Stimulated activated CD4-positive, alpha-beta T cell treated with anti-CD3 and anti-CD28 coated beads, Interleukin-15, amount 100 ng/mL, for 24 hours (primary cell): ENCODE results near the gene AARS2.
"Not testable (repeated sequence)": the region's sequence is repeated elsewhere in the genome, so short reads cannot be mapped to it uniquely, and the experiment has no call there.

ENCODE experiments used
- DNase-seq: peaks from one replicate; pipeline ENCODE4 v3.0.0-alpha.2; 2020

The AARS2 gene

DNA sequence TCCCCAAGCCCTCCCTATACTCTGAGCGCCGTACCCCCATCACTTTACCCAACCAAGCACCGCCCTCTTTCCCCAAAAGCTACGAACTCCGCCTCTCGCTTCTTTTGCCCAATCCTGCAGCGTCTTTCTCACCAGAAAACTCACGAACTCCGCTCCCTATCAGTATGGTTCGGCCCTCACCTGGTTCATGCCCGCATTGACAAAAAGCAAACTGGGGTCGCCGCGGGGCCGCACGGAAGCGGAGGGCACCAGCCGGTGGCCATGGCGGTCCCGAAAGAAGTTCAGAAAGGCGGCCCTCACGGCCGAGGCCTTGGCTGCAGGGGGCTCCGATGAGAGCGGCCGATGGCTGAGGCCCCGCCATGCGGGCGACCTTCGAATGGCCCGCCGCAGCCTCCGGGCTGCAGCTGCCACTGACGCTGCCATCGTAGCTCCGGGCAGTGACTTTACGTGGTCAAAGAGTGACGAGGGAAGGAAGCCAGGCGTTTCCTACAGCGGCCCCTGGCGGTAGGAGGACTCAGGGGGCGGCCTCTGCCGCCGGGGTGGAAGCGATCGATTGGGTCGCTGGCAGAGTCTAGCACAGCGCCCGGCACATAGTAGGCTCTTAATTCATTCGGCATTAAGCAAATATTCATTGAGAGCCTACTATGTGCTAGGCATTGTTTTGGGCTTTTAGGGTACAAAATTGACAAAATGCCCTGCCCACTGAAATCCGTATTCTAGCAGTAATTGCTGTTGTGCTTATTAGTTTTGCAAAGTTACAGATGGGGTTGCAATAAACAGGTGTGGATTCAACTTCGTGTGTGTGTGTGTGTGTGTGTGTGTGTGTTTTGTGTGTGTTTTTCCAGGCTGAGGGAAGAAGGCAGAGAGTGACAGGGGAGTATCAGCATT, at the start of gene AARS2:
Gene AARS2 (minus strand): TSS at position 447 of the 888 bp plus-strand sequence. CDS start 24 bp downstream, at position 423.
- peak; percentile 95 for DNase-seq

DNA sequence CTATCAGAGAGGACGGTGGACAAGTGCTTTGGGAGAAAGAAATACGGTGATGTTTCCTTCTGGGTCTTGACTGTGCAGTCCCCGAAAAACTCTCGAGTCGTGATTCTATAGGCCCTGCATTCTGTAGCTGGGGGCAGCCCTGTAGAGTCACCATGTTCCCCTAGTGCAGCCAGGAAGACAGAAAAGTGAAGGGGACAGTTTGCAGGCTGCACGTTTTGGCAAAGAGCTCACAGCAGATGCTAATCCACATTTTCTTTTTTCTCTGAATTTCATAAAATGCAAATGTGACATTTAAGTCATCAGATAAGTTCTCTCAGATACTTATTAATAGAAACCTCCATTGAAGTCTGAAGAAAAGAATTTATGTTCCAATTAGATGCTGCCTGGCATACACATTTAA, 48.8 kb upstream of the AARS2 start:
- no peak for DNase-seq

DNA sequence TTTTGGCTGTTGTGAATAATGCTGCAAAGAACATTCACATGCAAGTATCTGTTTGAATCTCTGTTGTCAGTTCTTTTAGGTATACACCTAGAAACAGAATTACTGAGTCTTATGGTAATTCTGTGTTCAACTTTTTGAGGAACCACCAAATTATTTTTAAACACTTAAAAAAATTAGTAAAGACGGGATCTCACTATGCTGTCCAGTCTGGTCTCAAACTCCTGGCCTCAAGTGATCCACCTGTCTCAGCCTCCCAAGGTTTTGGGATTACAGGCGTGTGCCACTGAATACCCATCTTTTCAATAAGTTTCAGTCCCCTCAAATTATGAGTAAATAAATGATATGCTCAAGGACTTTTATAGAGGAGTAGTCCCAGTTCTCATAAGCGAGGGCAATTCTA, 46.8 kb upstream of the AARS2 start:
- DNase-seq = no peak

DNA sequence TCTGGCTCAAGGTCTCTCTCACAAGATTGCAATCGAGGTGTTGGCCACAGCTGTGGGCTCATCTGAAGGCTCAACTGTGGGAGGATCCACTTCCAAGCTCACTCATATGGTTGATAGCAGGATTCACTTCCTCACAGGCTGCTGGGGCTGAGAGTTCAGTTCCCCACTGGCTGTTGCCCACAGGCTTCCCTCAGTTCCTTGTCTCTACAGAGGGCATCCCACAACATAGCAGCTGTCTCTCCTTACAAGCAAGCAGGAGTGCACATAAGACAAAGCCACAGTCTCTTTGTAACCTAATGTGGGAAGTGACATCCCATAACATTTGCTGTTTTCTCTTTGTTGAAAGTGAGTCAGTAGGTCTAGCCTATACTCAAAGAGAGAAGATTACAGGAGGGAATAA, 43.3 kb upstream of the AARS2 start:
- DNase-seq = no peak

DNA sequence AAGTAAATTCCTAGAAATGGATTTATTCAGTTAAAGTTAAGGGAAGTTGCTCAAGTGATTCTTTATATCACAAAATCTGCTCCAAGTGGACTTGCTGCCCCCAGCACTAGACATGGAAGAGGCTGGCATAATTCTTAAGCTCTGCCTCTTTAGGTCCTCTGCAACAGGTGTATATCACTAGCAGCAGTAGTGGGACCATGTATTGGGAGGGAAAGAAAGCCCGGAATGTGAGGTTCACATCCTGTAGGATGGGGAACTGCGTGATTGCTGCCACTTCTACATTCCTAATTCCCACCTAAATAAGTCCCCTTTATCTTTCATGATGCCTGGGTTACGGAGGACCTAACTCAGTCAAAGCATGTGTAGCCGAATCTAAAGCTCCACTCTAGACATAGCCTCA, 42.5 kb upstream of the AARS2 start:
- DNase-seq = no peak

DNA sequence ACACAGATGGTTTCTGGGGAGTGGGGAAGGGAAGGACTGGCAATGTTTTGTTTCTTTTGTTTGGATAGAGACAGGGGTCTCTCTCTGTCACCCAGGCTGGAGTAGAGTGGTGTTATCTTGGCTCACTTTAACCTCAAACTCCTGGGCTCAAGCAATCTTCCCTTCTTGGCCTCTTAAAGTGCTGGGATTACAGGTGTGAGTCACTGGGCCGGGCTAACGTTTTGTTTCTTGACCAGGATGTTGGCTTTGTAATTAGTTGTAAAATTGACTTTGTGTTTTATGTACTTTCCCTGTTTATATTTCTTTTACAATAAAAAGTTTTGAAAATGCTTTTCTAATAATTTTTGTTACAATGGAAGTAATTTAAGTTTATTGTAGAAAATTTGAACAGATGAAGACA, 40.2 kb upstream of the AARS2 start:
- DNase-seq = no peak

DNA sequence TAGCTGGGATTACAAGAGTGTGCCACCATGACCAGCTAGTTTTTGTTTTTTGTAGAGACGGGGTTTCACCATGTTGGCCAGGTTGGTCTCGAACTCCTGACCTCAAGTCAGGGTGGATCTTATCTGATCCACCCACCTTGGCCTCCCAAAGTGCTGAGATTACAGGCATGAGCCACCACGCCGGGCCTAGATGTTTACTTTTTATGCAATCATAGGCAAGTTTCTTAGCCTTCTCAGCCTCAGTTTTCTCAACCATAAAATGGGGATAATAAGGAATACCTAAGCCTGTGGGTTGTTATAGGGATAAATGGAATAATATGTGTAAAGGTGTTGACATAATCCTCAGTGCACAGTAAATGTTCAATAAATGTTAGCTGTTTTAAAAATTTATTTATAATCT, 39.1 kb upstream of the AARS2 start:
- no peak for DNase-seq

GRCh38 chr6:44350650-44350994, 37.5 kb upstream of the AARS2 start:
- not testable (repeated sequence) for DNase-seq

GRCh38 chr6:44349904-44350649, 36.9 kb upstream of the AARS2 start:
- DNase-seq = no peak

- DNase-seq = not testable (repeated sequence)
Observed at GRCh38 chr6:44346818-44347217, 33.7 kb upstream of the AARS2 start.

DNA sequence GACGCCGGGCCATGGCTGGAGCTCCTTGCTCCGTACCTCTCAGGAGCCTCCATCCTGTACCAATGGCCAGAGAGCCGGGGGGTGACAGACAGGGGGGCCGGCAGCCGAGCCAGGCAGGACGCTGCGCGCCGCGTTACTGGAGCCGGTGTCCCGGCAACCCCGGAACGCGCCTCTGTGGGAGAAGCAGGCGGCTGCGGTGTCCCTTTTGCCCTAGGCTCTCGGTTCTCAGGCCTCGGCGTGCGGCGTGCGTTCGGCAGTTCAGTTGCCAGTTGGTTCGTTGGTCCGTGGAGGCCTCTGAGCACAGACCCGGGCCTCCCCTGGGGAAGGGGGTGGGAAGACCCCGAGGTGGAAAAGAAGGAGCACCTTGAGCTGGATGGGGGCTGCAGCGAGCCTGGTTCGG, 29.3 kb upstream of the AARS2 start, which contains the start of gene SPATS1:
Gene SPATS1 (plus strand): TSS at position 162 of the 400 bp plus-strand sequence. CDS start 446 bp downstream, outside the sequence.
- peak; percentile 21 for DNase-seq

DNA sequence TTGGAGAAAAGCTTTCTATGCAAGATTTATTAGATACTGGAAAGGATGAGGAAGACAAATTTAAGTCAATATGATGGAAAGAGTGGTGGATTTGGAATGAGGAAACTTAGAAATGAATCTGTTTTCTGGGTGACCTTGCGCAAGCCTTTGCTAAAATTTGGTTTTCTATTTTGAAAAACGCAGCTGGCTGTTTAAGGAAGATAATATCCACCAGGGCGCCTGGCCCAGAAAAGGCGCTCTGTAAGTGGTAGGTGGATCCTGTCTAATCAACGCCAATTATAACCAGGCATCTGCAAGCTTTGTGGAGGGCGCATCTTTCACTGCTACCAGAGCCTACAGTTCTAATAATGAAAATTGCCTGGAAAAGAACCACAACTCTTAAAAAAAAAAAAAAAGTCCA, 28.9 kb upstream of the AARS2 start:
- DNase-seq = no peak

DNA sequence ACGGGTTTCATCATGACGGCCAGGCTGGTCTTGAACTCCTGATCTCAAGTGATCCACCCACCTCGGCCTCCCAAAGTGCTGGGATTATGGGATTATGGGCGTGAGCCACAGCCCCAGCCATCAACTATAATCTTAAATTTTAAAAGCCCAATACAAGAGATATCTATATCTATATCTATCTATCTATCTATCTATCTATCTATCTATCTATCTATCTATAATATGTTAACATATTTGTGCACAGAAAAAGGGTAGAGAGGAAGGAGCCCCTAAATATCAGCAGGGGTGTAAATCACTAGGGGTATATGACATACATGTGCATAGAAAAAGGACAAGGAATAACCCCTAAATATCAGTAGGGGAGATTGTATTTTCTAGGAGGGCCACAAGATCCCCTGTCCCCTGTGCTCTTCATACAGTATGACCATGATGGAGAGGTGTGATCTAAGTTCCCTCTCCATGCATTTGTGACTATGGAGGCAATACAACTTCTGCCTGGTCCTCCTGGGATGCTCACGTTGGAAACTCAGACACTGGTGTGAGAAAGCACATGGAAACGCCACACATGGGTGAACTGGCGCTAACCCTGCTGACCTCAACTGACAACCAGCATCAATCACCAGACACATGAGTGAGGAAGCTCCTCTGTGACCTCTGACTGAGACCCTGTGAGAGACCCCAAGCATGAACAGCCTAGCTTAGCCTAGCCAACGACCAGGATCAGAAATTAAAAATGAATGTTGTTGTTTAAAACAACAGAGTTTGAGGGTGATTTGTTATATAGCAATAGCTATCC, 28.1 kb upstream of the AARS2 start:
- no peak for DNase-seq

GRCh38 chr6:44339763-44340625, 26.8 kb upstream of the AARS2 start:
- DNase-seq = peak; percentile 19

GRCh38 chr6:44339301-44339700, 26.2 kb upstream of the AARS2 start:
- DNase-seq = no peak

DNA sequence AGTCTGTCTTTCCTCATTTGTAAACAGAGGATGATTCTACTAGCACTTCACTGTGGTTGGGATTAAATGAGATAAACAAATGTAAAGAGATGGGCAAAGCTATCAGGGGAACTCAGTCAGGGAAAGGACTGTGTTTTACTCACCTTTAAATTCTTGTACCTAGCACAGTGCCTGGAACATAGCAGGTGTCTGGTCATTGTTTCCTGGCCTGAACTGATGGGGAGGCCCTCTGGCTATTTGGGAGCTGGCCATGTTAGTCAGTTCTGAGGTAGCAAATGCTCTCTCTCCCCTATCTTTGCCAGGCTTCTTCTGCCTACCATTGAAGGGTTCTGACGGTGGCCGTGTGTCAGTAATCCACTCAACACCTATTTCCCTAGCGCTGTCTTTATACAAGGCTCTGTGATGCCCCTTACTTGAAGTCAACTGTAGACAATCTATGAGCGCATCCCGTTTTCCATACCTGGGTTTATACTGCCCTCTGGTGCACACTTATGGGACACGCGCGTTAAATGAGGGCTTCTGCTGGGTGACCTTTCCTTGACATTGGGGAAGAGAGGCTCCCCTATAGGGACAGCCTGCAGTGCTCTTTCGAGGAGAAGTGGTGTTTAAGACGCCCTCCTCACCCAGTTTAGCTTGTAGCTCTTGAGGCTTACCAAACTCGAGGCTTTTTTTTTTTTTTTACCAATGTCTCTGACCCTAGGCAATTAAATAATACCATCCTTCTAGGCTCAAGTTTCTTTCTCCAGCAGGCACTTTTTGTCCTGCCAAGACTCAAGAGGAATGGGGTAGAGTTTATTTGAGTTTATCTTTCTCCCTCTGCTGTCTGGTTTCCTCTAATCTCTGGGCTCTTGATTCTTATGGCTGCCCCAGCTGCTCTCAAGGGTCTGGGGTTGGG, 25.3 kb upstream of the AARS2 start:
- peak; percentile 72 for DNase-seq

DNA sequence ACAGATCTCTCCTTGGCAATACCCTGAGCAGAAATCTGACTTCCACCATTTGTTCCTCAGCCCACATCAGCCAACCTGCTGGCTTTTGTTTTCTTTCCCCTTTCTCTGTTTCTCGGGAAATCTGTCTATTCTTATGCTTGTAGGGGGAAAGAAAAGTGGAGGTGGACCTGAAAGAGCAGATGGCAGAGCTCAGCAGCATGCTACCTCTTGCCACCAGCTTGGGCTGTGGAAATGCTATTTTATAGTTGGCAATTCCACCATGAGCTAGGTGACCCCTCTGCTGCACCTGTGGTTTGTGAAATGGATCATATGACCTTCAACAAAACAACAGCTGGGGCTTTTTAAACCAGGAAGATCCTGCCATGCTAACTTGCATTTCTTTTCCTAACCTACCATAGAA, 22.5 kb upstream of the AARS2 start:
- no peak for DNase-seq

- DNase-seq = no peak
Observed at GRCh38 chr6:44333942-44334341, 20.8 kb upstream of the AARS2 start.

GRCh38 chr6:44333273-44333919, 20.2 kb upstream of the AARS2 start:
- no peak for DNase-seq

DNA sequence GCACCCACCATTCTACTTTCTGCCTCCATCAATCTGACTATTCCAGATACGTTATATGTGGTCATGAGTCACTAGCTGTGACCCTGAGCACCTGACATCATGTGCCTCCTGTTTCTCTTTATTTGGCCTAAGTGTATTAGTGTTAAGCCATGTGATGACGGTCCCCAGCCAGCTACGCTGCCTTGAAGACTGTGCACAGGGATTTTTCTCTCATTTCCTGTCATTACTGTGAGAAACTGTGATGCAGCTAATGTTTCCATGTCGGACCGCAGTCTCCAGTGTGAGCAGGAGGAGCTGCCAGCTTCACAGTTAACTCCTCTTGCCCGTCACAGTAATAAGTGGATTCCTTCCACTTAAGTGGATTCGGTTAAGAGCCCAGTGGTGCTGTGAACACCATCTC, 19.4 kb upstream of the AARS2 start:
- DNase-seq = no peak

DNA sequence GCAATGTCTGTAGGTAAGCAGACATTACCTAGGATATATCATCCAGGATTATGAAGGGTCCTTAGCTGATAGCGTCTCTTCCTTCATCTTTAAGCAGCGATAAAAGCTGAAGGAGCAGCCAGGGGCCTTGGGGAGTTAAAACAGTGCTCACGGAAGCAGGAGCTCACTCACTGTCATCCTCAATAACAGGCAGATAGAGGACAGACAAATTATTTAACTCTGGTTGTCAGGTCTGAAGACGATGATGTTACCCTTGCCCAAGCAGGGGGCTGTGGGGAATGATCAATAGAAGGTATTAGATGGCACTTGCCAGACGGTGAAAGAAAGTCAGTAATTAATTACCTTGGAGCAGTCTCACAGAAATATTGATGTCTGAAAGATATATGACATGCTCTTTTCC, 16.7 kb upstream of the AARS2 start:
- DNase-seq = no peak
